NCI-H146 treated with DMSO at 0.1 percent for 48 hours (cell line): ENCODE measurements around the gene KRT74.

Experiments
- DNase-seq: peaks from one replicate; lab custom pipeline; 2025; ENCODE audit not compliant: unreplicated experiment; lab: John Stamatoyannopoulos, UW

The KRT74 gene

GRCh38 chr12:52573743-52574142 is at the start of gene KRT74:
TSS of gene KRT74 (minus strand) at chr12:52573843. CDS start at chr12:52573777, 66 bp downstream.
- DNase-seq, result no peak

- no peak for DNase-seq
These were observed 48.7 kb upstream of the KRT74 start for GRCh38 chr12:52622349-52622748.

GRCh38 chr12:52618866-52619265 is 45.2 kb upstream of the KRT74 start:
- no peak for DNase-seq

GRCh38 chr12:52618216-52618615 is 44.6 kb upstream of the KRT74 start, which contains the start of gene KRT73:
TSS of gene KRT73 (minus strand) at chr12:52618559. CDS start at chr12:52618524, 35 bp downstream.
- DNase-seq, result no peak

GRCh38 chr12:52617403-52617785 is 43.8 kb upstream of the KRT74 start:
- no peak for DNase-seq

- DNase-seq, result no peak
These were observed 43.2 kb upstream of the KRT74 start for GRCh38 chr12:52616680-52617402.

- DNase-seq, result no peak
These were observed 42.3 kb upstream of the KRT74 start for GRCh38 chr12:52615912-52616311.

- no peak for DNase-seq
These were observed 41.7 kb upstream of the KRT74 start for GRCh38 chr12:52615208-52615868.

GRCh38 chr12:52614381-52615207 is 41.0 kb upstream of the KRT74 start:
- DNase-seq, result no peak

- no peak for DNase-seq
These were observed 39.9 kb upstream of the KRT74 start for GRCh38 chr12:52613384-52614030.

- DNase-seq, result no peak
These were observed 39.1 kb upstream of the KRT74 start for GRCh38 chr12:52612431-52613383.

GRCh38 chr12:52611080-52611468 is 37.4 kb upstream of the KRT74 start:
- DNase-seq, result no peak

- DNase-seq, result no peak
These were observed 35.4 kb upstream of the KRT74 start for GRCh38 chr12:52608826-52609630.

- no peak for DNase-seq
These were observed 34.5 kb upstream of the KRT74 start for GRCh38 chr12:52608161-52608560.

GRCh38 chr12:52607314-52607713 is 33.7 kb upstream of the KRT74 start:
- DNase-seq, result no peak

GRCh38 chr12:52606581-52607218 is 33.1 kb upstream of the KRT74 start:
- DNase-seq, result no peak

GRCh38 chr12:52606096-52606495 is 32.5 kb upstream of the KRT74 start:
- DNase-seq, result no peak

- DNase-seq, result no peak
These were observed 31.9 kb upstream of the KRT74 start for GRCh38 chr12:52605542-52605941.

GRCh38 chr12:52604859-52605258 is 31.2 kb upstream of the KRT74 start:
- DNase-seq, result no peak
